A549 treated with CORT108297 at 1 μM for 4 hours (cell line): ENCODE data around the gene CGA. TPM values are rescaled to one million over a fixed set of nuclear protein-coding genes. Genes with fewer than 3 reads are reported as not detected.

ENCODE experiments used
- total RNA-seq: library from RNA; stranded (reverse); fragments of 200-300 nt; extraction: Qiagen RNA extraction; gene quantifications from 5 replicates; pipeline ENCODE4 v1.2.3, GENCODE V29; 2022

The CGA gene
- 0.09 to 0.22 TPM (median 0.20 TPM) in 4 of 5 replicates, not detected in the other for total RNA-seq

GRCh38 chr6:87095087-87095509, at the start of gene CGA:
Gene CGA (minus strand): TSS chr6:87095106. CDS start chr6:87088200, 6,906 bp downstream.

Other genes starting within 250 kb of the CGA start
- gene HTR1E, start 157.6 kb downstream of the CGA start, total RNA-seq = not detected in 5 replicates
- 2.6 to 4.6 TPM (median 3.5 TPM) in 5 replicates for gene ZNF292, start 60.5 kb upstream of the CGA start, total RNA-seq
- 2.3 to 3.6 TPM (median 3.0 TPM) in 5 replicates for gene SMIM8, start 227.5 kb upstream of the CGA start, total RNA-seq
- gene GJB7, start 234.2 kb upstream of the CGA start, total RNA-seq = not detected in 5 replicates
- 0.06 to 0.29 TPM (median 0.15 TPM) in 5 replicates for gene C6orf163, start 249.7 kb upstream of the CGA start, total RNA-seq